PC-3 (cell line): ENCODE results near the gene CPOX. TPM values are rescaled to one million over a fixed set of nuclear protein-coding genes. Genes with fewer than 3 reads are reported as not detected.

Experiments
- ATAC-seq: fragments of 200-7000 bp; cut with Tn5 transposase; 2 replicates; pipeline ENCODE4 v1.9.1; 2020; ENCODE audit warnings: mild to moderate bottlenecking, moderate library complexity
- BruUV-seq: library from RNA; stranded (reverse); fragments of 400-500 nt; replicated peaks from 2 replicates; lab custom pipeline; 2021; lab: Mats Ljungman, UMichigan
- CTCF ChIA-PET: fragments of 300-600 bp; sonication (Branson Sonifier 250); formaldehyde crosslinking; loops from one replicate; lab custom pipeline; 2022; ENCODE audit warnings: antibody characterized with exemption; lab: Charles Lee
- POLR2A ChIA-PET: fragments of 300-600 bp; sonication (Branson Sonifier 250); formaldehyde crosslinking; loops from one replicate; lab custom pipeline; 2022; ENCODE audit warnings: antibody characterized with exemption; ENCODE audit not compliant: unreplicated experiment; lab: Charles Lee
- DNase-seq: peaks from one replicate; pipeline ENCODE4 v3.0.0-alpha.2; 2015
- H2AFZ ChIP-seq: fragments of 300-600 bp; sonication (generic); 2 replicates; pipeline ENCODE4 v1.6.0; 2016; ENCODE audit warnings: antibody characterized with exemption, low read length
- H3F3A ChIP-seq: fragments of 300-600 bp; sonication (generic); one replicate; pipeline ENCODE4 v1.6.0; 2017; ENCODE audit warnings: antibody characterized with exemption, low read length, control low read depth, mild to moderate bottlenecking; ENCODE audit not compliant: unreplicated experiment
- H3K27ac ChIP-seq: fragments of 300-600 bp; sonication (generic); 2 replicates; pipeline ENCODE4 v1.5.1; 2016; ENCODE audit warnings: mild to moderate bottlenecking, low read length
- H3K27me3 ChIP-seq: fragments of 300-600 bp; sonication (generic); 2 replicates; pipeline ENCODE4 v1.6.1; 2016; ENCODE audit warnings: low read length, mixed read lengths
- H3K36me3 ChIP-seq: fragments of 300-600 bp; sonication (generic); 2 replicates; pipeline ENCODE4 v1.6.1; 2016; ENCODE audit warnings: low read depth, mixed run types, low read length, mixed read lengths
- H3K4me1 ChIP-seq: fragments of 300-600 bp; sonication (generic); 2 replicates; pipeline ENCODE4 v1.5.1; 2016; ENCODE audit warnings: low read length; ENCODE audit not compliant: insufficient read depth
- H3K4me2 ChIP-seq: fragments of 300-600 bp; sonication (generic); 2 replicates; pipeline ENCODE4 v1.6.0; 2016; ENCODE audit warnings: low read length
- H3K4me3 ChIP-seq: fragments of 300-600 bp; sonication (generic); 2 replicates; pipeline ENCODE4 v1.5.1; 2016; ENCODE audit warnings: mild to moderate bottlenecking, low read length, mixed read lengths
- H3K79me2 ChIP-seq: fragments of 300-600 bp; sonication (generic); 2 replicates; pipeline ENCODE4 v1.6.1; 2017; ENCODE audit warnings: low read length, mixed read lengths
- H3K9ac ChIP-seq: fragments of 300-600 bp; sonication (generic); 2 replicates; pipeline ENCODE4 v1.6.0; 2016; ENCODE audit warnings: mild to moderate bottlenecking, low read length
- H3K9me2 ChIP-seq: fragments of 300-600 bp; sonication (generic); replicated peaks from 2 replicates; pipeline ENCODE4 v1.6.1; 2016; ENCODE audit warnings: mixed run types, low read length, mixed read lengths
- H3K9me3 ChIP-seq: fragments of 300-600 bp; sonication (generic); 2 replicates; pipeline ENCODE4 v1.6.1; 2016; ENCODE audit warnings: low read length, mixed read lengths
- H4K20me1 ChIP-seq: fragments of 300-600 bp; sonication (generic); 2 replicates; pipeline ENCODE4 v1.6.1; 2016; ENCODE audit warnings: low read length, mixed read lengths
- EZH2 ChIP-seq: fragments of 300-600 bp; sonication (generic); IDR thresholded peaks from one replicate; pipeline ENCODE4 v1.6.1; 2017; ENCODE audit warnings: antibody characterized with exemption, mild to moderate bottlenecking, low read length; ENCODE audit not compliant: unreplicated experiment
- EZH2phosphoT487 ChIP-seq: fragments of 300-600 bp; sonication (generic); IDR thresholded peaks from 2 replicates; pipeline ENCODE4 v1.6.1; 2018; ENCODE audit warnings: mild to moderate bottlenecking, antibody characterized with exemption, low read length, borderline replicate concordance
- intact Hi-C: fragments of 100-400 bp; cut with micrococcal nuclease; formaldehyde crosslinking; loops from 2 replicates; pipeline ENCODE4 v1.9.0; 2023
- total RNA-seq: library from RNA; depleted of rRNA; stranded (reverse); fragments of >200 nt; gene quantifications from 2 replicates; pipeline ENCODE4 v1.2.3, GENCODE V29; 2014
- TF ChIP-seq, protein P1 (sequence below): fragments of 300-600 bp; sonication (generic); conservative IDR thresholded peaks from 2 replicates; pipeline ENCODE4 v1.5.1; 2017; ENCODE audit warnings: antibody characterized with exemption, low read depth, mild to moderate bottlenecking, low read length

CPOX gene
- total RNA-seq, 1 experiment from 2014 or later = 62.0 TPM

DNA sequence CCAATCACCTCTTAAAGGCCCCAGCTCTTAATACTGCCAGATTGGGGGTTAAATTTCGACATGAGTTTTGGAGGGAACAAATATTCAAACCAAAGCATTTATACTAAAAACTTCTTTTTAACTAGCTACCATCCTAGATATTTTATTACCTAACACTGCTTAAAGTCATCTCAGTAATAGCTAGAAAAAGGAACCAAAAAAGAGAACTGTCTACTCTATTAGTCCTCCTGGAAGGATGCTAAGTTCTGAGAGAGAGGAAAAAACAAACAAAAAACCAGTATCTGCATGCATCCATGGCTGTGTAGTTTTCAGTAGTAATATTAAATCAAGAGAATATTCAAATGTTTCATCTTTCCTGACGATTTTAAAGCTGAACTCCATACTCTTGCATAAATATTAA, 5.8 kb downstream of the CPOX start:
- Histone ChIP-seq H3K9me2 (no peaks in the 10 kb centered on the region), H2AFZ (no peak overlapping the region), H3F3A (no peaks in the 10 kb centered on the region), H3K27ac (no peak overlapping the region), H3K9ac (no peak overlapping the region), H3K4me3 (no peak overlapping the region), H3K4me1 (peaks cover 12% of the 10 kb centered on the region), H3K9me3 (no peaks in the 10 kb centered on the region), H3K27me3 (no peaks in the 10 kb centered on the region), H3K4me2 (no peak overlapping the region), H3K36me3 (peaks cover 28% of the 10 kb centered on the region; the same call in 1 of the 2 replicates), H3K79me2 (peaks cover 14% of the 10 kb centered on the region), H4K20me1 (0 out of 2 replicates have a peak, but pooled peaks cover 6% of the 10 kb centered on the region)
- intact Hi-C loops = loop anchor here (1.0 kb wide), 1 partner anchor 548 kb away; no protein-coding TSS in a partner anchor
- ChIA-PET CTCF (no interaction called here), POLR2A (no interaction called here)
- TF ChIP-seq, protein P1, sequence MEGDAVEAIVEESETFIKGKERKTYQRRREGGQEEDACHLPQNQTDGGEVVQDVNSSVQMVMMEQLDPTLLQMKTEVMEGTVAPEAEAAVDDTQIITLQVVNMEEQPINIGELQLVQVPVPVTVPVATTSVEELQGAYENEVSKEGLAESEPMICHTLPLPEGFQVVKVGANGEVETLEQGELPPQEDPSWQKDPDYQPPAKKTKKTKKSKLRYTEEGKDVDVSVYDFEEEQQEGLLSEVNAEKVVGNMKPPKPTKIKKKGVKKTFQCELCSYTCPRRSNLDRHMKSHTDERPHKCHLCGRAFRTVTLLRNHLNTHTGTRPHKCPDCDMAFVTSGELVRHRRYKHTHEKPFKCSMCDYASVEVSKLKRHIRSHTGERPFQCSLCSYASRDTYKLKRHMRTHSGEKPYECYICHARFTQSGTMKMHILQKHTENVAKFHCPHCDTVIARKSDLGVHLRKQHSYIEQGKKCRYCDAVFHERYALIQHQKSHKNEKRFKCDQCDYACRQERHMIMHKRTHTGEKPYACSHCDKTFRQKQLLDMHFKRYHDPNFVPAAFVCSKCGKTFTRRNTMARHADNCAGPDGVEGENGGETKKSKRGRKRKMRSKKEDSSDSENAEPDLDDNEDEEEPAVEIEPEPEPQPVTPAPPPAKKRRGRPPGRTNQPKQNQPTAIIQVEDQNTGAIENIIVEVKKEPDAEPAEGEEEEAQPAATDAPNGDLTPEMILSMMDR = no peak
- TF ChIP-seq EZH2phosphoT487 (no peak), EZH2 (no peak)
- DNase-seq (no peak), ATAC-seq (no peak)
- BruUV-seq = no TSS peak

DNA sequence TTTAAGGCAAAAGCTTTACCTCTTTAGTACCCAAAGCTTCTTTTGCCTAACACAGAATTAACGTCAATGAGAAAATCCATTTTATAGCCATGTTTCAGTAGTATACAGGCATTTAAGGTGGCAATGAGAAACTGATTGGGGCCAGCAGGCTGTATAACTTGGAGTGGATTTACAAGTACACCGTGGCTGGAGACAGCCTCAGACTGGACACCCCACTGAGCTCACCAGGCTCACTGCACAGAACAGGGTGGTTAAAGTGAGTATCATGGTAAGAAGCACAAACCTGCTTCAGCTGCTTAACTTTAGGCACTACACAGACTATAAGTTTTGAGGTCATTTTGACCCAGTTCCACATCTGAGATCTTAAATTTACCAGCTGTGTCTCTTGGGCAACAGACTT, 8.9 kb downstream of the CPOX start:
- Histone ChIP-seq H3K36me3 (peaks cover 36% of the 10 kb centered on the region), H3K4me3 (no peak overlapping the region), H3F3A (no peaks in the 10 kb centered on the region), H3K27me3 (no peaks in the 10 kb centered on the region), H2AFZ (no peak overlapping the region), H3K27ac (no peak overlapping the region), H3K4me2 (no peak overlapping the region), H3K4me1 (no peaks in the 10 kb centered on the region), H3K9me3 (no peaks in the 10 kb centered on the region), H3K9me2 (no peaks in the 10 kb centered on the region), H4K20me1 (no peaks in the 10 kb centered on the region), H3K9ac (no peak overlapping the region), H3K79me2 (no peaks in the 10 kb centered on the region)
- intact Hi-C loops = no loop called here
- BruUV-seq = no TSS peak
- ATAC-seq (no peak), DNase-seq (no peak)
- CTCF ChIA-PET = no interaction called here
- POLR2A ChIA-PET = interaction anchor here (0.7 kb wide), 1 partner anchor 71 kb away, joined by 5 read pairs; no protein-coding TSS in a partner anchor
- no peak for TF ChIP-seq EZH2phosphoT487
- TF ChIP-seq, protein P1 = no peak
- TF ChIP-seq EZH2 = no peak

DNA sequence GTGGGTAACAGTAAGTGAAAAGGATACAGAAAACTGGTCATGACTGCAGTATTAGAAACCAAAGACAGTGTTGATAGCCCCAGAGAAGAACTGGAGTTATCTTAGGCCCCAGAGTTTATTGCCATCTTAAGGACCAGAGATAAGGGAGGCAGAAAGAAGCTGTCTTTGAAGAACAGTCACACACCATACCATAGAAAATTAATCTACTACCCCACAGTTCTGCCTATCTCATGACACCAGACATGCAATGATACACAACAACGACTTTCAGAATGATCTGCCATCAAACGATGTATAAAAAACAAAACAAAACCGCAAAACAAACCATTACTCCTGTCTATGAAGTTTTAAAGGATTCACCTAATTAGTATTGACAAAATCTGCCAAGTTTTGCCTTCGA, 9.6 kb downstream of the CPOX start:
- H3F3A ChIP-seq = no peaks in the 10 kb centered on the region
- no peaks in the 10 kb centered on the region for H3K9me3 ChIP-seq
- H3K4me3 ChIP-seq = no peak overlapping the region
- no peaks in the 10 kb centered on the region for H3K9me2 ChIP-seq
- TF ChIP-seq EZH2 = no peak
- TF ChIP-seq EZH2phosphoT487 = no peak
- intact Hi-C loops = no loop called here
- DNase-seq (no peak), ATAC-seq (no peak)
- POLR2A ChIA-PET = interaction anchor here (0.7 kb wide), 1 partner anchor 70 kb away, joined by 5 read pairs; no protein-coding TSS in a partner anchor
- no peaks in the 10 kb centered on the region for H3K27me3 ChIP-seq
- no peaks in the 10 kb centered on the region for H4K20me1 ChIP-seq
- H3K4me1 ChIP-seq = no peaks in the 10 kb centered on the region
- BruUV-seq = no TSS peak
- H3K4me2 ChIP-seq = no peak overlapping the region
- H2AFZ ChIP-seq = no peak overlapping the region
- CTCF ChIA-PET = no interaction called here
- no peak overlapping the region for H3K9ac ChIP-seq
- H3K27ac ChIP-seq = no peak overlapping the region
- H3K36me3 ChIP-seq = peaks cover 35% of the 10 kb centered on the region
- no peaks in the 10 kb centered on the region for H3K79me2 ChIP-seq
